HG02588 (cell line): ENCODE measurements around the gene NIPBL.
"Not testable (repeated sequence)": the region's sequence is repeated elsewhere in the genome, so short reads cannot be mapped to it uniquely, and the experiment has no call there.

Experiments
- ATAC-seq: cut with Tn5 transposase; IDR thresholded peaks from one replicate; pipeline ENCODE4 v1.9.1; 2021; ENCODE audit warnings: mild to moderate bottlenecking, moderate library complexity; ENCODE audit not compliant: unreplicated experiment

Gene NIPBL, protein sequence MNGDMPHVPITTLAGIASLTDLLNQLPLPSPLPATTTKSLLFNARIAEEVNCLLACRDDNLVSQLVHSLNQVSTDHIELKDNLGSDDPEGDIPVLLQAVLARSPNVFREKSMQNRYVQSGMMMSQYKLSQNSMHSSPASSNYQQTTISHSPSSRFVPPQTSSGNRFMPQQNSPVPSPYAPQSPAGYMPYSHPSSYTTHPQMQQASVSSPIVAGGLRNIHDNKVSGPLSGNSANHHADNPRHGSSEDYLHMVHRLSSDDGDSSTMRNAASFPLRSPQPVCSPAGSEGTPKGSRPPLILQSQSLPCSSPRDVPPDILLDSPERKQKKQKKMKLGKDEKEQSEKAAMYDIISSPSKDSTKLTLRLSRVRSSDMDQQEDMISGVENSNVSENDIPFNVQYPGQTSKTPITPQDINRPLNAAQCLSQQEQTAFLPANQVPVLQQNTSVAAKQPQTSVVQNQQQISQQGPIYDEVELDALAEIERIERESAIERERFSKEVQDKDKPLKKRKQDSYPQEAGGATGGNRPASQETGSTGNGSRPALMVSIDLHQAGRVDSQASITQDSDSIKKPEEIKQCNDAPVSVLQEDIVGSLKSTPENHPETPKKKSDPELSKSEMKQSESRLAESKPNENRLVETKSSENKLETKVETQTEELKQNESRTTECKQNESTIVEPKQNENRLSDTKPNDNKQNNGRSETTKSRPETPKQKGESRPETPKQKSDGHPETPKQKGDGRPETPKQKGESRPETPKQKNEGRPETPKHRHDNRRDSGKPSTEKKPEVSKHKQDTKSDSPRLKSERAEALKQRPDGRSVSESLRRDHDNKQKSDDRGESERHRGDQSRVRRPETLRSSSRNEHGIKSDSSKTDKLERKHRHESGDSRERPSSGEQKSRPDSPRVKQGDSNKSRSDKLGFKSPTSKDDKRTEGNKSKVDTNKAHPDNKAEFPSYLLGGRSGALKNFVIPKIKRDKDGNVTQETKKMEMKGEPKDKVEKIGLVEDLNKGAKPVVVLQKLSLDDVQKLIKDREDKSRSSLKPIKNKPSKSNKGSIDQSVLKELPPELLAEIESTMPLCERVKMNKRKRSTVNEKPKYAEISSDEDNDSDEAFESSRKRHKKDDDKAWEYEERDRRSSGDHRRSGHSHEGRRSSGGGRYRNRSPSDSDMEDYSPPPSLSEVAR (N-terminal part only)

DNA sequence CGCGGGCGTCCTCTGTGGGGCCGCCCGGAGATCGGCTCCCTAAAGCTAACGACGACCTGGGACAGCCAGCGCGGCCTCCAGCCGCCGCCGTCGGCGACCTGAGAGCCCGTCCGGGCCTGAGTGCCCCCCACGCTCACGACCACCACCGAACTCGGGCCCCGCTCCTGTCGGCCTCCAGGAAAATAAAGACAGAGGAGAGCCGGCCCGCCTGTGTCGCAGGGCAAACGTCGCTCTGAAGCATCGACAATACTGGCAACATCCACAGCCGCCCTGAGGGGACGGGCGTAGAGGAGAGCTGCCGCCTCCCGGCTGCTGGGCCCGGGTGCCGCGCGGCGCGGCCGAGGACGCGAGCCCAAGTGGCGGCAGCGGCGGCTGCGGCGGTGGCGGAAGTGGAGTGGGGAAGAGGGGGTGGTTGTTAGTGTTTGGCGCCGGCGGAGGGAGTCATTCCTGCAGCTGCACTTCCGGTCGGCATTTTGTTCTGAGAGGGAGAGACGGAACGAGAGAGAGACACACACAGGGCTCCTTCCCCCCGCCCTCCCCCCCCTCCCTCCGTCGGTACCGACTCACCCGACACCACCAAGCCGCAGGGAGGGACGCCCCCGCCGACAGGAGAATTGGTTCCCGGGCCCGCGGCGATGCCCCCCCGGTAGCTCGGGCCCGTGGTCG lies at the start of gene NIPBL:
NIPBL (plus strand) TSS at position 471 of the 666 bp plus-strand sequence. CDS start 76,928 bp downstream, outside the sequence.
- peak; percentile 61 for ATAC-seq

DNA sequence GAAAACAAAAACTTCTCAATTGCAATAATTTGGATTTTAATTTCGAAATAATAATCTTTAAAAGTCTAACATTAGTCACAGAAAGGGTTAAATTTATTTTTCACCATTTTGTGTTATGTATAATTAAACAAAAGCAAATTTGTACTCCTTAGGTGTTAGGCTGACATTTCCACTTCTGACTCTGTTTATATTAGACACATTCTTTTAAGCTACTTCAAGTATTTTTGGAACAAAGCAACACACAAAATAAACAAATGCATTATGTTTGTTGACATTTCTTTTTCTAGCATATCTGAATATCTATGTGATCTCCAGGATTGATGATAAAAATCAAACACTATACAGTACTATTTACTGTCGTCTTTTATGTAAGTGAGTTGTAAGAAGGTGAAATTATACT lies 44.3 kb upstream of the NIPBL start:
- ATAC-seq, result no peak

DNA sequence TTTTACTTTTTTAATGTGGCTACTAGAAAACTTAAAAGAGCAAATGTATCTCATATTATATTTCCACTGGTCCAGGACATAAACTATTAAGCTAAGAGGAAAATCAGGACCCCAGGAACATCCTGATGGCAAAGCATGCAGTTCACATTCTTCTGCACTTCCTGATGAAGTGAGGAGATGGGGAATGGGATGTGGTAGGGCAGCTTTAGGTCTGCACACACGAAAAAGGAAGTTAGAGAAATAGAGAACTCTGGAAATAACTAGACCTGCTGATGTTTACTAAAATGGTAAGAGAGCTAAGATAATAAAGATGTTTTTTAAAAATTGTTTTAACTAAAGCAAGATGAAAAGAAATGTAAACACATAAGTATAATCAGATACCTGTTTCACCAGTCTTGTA lies 39.7 kb upstream of the NIPBL start:
- no peak for ATAC-seq

DNA sequence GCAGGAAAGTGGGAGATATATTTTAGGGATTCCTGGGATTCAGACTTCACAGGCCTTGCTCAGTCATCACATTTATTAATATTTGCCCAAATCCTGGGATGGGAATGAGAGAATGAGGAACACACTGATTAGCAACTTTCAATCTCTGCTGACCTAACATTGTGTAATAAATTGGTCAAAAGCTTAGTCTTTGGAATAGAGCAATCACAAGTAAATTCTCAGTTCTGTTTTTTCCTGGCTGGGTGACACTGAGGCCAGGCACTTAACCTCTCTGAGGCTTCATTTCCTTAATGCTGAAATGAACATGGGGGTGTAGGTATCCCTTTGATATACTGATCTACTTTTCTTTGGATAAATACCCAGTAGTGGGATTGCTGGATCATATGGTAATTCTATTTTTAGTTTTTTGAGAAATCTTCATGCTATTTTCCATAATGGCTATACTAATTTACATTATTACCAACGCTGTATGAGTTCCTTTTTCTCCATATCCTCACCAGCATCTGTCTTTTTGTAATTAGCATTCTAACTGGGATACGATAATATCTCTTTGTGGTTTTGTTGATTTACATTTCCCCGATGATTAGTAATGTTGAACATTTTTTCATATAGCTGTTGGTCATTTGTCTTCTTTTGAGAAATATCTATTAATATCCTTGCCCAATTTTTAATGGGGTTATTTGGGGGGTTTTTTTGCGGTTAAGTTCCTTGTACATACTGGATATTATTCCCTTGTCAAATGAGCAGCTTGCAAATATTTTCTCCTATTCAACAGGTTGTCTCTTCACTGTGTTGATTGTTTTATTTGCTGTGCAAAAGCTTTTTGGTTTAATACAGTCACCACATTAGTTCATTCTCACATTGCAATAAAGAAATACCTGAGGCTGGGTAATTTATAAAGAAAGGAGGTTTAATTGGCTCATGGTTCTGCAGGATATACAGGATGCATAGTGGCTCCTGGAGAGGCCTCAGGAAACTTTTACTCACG lies 36.8 kb upstream of the NIPBL start:
- no peak for ATAC-seq

DNA sequence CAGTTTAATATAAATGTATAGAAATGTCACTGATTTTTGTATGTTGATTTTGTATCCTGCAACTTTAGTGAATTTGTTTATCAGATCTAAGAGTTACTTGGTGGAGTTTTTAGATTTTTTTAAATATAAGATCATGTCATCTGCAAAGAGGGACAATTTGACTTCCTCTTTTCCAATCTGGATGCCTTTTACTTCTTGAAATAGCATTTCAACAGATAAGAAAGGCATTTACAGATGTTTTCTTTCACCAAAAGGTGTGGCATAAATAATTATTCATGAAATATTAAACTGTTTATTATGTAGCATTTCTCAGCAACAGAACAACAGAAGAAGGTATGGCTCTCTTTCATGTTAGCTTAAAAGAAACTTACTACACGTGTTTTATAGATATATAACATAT lies 34.9 kb upstream of the NIPBL start:
- ATAC-seq, result no peak

DNA sequence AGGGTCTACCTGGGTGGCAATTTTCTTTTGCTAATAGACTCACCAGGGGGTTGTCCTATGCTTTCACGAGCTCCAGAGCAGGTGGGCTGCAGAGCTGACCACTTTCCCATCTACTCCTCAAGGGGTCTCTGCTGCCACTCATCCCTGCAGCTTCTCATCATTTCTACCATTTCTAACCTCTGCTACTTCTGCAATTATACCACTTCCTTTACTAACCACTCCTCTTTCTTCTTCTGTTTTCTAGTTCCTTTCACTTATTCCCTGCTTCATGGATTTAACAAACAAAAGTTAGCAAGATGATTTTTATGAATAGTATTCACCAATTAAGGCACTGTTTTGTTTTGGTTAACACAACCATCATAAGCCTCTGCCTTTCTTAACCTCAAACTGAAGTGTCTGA lies 34.5 kb upstream of the NIPBL start:
- no peak for ATAC-seq

DNA sequence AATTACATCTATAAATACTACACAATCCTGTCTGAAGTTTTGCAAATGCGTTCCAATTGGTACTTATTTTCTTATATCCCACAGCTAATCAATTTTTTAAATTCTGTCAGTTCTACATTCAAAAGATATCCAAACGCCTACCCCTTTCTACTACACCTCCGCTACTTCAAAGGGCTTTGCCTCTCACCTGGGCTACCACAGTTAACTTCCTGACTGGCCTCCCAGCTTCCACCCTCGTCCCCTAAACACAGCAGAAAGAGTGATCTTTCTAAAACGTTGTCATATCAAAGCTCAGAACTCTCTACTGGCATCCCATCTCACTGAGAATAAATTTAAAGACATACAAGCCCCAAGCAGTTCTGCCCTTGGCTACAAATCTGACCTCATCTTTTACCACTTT lies 32.3 kb upstream of the NIPBL start:
- no peak for ATAC-seq

DNA sequence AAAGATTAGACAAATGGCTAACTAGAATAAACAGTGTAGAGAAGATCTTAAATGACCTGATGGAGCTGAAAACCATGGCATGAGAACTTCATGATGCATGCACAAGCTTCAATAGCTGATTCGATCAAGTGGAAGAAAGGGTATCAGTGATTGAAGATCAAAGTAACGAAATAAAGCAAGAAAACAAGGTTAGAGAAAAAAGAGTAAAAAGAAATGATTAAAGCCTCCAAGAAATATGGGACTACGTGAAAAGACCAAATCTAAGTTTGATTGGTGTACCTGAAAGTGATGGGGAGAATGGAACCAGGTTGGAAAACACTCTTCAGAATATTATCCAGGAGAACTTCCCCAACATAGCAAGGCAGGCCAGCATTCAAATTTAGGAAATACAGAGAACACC lies 28.0 kb upstream of the NIPBL start:
- not testable (repeated sequence) for ATAC-seq

DNA sequence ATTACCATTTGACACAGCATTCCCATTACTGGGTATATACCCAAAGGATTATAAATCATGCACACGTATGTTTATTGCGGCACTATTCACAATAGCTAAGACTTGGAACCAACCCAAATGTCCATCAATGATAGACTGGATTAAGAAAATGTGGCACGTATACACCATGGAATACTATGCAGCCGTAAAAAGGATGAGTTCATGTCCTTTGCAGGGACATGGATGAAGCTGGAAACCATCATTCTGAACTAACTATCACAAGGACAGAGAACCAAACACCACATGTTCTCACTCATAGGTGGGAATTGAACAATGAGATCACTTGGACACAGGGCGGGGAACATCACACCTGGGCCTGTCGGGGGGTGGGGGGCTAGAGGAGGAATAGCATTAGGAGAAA lies 23.7 kb upstream of the NIPBL start:
- not testable (repeated sequence) for ATAC-seq

DNA sequence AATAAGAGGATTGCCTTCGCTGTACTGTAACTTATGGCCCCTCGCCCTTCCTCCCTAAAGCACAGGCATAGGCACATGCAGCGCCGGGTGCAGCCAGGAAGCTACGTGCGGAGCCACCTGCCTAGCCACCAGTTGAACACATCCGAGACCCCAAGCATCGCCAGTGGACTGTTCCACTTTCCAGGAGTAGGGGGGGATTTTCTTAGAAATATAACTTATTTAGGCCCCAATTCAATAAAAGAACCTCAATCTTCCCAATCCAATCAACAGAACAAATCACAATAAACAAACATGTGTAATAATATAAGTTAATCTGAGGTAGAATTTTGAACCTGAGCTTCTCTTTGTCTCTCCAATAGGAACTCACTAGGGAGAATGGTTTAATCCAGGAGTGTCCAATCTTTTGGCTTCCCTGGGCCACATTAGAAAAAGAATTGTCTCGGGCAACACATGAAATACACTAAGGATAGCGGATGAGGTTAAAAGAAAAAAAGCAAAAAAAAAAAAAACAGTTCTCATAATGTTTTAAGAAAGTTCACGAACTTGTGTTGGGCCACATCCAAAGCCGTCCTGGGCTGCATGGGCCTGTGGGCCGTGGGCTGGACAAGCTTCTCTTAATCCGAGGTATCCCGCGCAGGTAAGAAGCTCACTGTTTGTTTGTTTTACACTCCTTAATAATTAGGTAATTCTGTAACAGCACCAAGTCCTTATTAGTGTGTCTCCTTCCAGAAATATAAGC lies 22.0 kb upstream of the NIPBL start:
- ATAC-seq, result no peak

DNA sequence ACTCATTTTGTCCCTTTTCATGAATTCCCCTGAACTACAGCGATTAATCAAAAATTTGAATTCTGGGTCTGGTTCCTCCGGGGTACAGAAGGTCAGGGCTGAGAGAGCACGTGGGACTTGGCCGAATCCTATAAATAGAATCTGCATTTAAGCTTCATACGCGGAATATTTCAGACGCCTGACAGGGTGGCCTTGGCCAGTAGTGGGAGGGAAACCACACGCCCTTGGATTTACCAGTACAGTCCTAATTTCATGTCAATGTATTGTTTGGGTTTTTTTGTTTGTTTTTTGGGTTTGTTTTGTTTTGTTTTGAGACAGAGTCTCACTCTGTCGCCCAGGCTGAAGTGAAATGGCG lies 21.5 kb upstream of the NIPBL start:
- no peak for ATAC-seq

DNA sequence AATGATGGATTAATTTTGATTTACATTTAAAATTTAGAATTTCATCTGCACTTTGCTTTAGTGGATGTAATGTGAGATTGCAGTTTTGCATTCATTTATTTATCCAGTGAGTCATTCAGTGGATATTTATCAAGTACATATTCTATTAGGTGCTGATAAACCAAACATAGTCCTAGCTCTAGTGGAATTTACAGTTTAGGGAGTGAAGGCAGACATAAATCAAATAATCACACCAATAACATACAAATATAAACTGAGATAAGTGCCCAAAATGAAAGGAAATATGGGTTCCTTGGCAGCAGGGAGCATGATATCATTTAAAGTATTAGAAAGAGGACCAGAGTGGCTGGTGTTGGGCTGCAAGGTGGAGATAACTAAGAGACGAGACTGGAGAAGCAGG lies 14.7 kb upstream of the NIPBL start:
- no peak for ATAC-seq

DNA sequence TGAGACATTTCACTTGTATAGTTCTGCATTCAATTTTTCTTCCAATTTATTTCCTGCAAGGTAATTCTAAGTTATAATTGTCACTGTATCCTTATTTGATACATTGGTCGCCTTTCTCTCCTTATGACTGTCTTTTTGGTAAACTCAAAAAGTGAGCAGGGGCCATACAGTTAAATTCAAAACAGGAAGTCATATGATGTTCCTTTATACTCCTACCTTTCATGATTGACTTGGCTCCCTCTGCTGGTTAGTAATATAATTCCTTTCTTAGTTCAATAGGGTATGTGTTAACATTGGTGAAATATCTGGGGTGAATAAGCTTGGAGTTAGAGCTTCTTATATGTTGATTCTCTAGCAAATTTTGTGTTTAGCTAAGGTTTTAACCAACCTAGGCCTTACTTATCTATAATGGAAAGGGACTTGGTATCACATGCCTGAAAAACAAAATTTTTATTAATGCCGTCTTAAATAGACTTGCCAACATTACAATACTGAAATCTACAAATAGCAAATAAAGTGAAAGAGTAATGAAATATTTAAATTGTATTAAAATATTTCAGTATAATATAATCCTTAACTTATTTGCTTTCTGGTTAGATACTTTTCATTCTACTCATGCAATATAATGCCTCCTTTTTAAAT lies 6.0 kb upstream of the NIPBL start:
- ATAC-seq, result peak; percentile 72

DNA sequence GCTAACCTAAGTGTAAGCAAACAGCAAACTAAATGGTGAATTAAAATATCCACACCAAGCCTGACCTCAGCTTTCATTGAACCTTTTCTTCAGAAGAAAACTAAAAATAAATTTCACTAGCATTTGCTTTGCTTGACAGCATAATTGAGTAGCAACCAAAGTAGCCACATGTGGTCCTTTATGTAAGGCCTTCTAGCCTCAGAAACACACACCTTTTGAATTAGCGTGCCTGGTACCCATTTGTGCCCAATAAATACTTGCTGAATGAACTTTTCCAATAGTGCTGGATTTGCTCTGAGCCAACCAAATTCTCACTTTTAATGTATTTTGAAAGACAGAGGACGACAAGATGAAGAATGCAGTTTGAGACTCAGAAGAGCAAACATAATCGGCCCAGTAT lies 2.1 kb upstream of the NIPBL start:
- ATAC-seq, result no peak

DNA sequence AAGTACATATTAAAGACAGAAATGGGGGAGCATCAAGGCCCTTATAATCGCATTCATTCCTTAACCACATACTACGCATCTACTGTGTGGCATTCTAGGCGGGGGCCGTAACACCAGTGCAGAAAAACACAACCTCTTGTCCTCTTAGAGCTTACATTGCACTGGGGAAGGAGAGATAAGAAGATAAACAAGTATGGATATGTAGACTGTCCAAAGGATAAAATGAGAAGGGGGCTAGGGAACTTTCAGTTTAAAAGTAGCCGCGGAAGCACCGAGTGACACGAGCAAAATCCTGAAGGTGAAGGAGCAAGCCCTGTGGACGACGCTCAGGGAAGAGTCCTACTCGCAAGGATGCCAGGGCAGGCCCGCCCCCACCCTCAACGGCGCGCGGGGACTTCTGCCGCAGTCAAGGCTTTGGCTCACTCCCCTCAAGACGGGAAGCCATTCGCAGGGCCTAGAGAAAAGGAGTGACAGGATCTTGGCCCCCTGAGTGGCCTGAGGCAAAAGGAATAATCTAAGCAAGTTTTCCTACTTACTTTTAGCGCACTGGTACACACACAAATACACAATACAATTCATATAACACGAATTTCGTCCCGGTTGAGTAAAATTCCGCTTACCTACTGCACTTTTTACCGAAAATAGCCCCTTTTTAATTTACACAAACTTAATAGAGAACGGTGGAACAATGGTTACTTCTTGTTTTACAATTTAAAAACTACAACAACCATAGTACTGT lies 1.3 kb upstream of the NIPBL start:
- peak; percentile 14 for ATAC-seq

DNA sequence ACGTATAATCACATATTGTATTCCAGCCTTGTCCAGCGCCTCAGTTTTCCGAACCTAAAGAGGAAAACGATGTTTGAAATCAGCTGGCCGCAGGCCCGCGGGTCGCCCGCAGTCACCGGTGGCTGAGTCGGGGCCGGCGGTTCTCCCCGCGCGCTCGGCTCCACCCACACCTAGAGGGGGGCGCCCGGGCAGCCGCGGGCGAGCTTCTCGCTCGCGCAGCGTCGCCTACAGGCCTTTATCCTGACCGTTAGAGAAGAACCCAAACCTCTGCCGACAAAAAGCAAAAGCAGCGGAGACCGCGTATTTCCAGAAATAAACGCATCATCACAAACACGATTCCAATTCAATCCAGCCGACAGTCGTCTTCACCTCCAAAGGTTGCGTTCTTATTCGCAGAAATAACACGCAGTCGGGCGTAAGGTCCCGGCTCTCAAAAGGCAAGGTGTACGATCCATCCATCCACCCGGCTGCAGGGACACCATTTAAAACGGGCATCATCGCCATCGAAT lies 725 bp upstream of the NIPBL start:
- ATAC-seq, result peak; percentile 63

DNA sequence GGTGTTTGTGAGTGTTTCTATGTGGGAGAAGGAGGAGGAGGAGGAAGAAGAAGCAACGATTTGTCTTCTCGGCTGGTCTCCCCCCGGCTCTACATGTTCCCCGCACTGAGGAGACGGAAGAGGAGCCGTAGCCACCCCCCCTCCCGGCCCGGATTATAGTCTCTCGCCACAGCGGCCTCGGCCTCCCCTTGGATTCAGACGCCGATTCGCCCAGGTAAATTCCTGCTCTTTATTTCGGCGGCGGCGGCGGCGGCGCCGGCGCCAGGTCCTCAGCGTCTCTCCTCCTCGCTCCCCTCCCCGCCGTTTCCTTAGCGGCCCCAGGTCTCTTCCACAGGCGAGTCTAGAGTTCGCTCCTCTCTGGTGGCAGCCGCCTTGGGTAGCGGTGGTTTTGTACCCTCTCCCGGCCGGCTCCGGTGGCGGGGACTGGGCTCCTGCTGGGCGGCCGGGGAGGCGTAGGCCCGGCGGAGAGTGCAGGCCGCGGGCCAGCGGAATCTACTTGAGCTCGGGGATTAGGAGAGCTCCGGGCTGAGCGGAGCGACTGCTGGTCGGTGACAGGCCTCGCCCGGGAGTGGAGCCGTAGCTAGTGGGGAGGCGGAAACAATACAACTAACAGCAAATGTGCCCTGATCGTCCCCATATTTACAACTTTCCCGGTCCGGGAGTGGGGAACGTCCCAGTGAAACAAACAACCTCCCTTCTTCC lies 547 bp downstream of the NIPBL start:
- ATAC-seq, result peak; percentile 20
